DMS153 treated with DMSO at 0.1 percent for 48 hours (cell line): Measurements from ENCODE around the gene SORT1.
"Not testable (repeated sequence)": the region's sequence is repeated elsewhere in the genome, so short reads cannot be mapped to it uniquely, and the experiment has no call there.

ENCODE experiments used
- DNase-seq: peaks from one replicate; lab custom pipeline; 2025; ENCODE audit not compliant: unreplicated experiment; lab: John Stamatoyannopoulos, UW

SORT1 gene

GRCh38 chr1:109397581-109398342 lies at the start of gene SORT1:
SORT1 (minus strand) TSS chr1:109397918; CDS start chr1:109397892, 26 bp downstream.
- DNase-seq, result peak; percentile 90

- DNase-seq, result not testable (repeated sequence)
Observed at GRCh38 chr1:109445949-109446695, 48.4 kb upstream of the SORT1 start.

- no peak for DNase-seq
Observed at GRCh38 chr1:109444346-109444745, 46.6 kb upstream of the SORT1 start.

- DNase-seq, result no peak
Observed at GRCh38 chr1:109443476-109443875, 45.8 kb upstream of the SORT1 start.

- DNase-seq, result no peak
Observed at GRCh38 chr1:109441069-109441468, 43.4 kb upstream of the SORT1 start.

- no peak for DNase-seq
Observed at GRCh38 chr1:109438798-109439297, 41.1 kb upstream of the SORT1 start.

GRCh38 chr1:109434484-109434883 lies 36.8 kb upstream of the SORT1 start:
- DNase-seq, result no peak

GRCh38 chr1:109433322-109433721 lies 35.6 kb upstream of the SORT1 start:
- DNase-seq, result no peak

GRCh38 chr1:109432336-109432735 lies 34.6 kb upstream of the SORT1 start:
- DNase-seq, result no peak

- no peak for DNase-seq
Observed at GRCh38 chr1:109427171-109427467, 29.4 kb upstream of the SORT1 start.

GRCh38 chr1:109426281-109427170 lies 28.8 kb upstream of the SORT1 start, which contains the start of gene PSMA5:
PSMA5 (minus strand) TSS chr1:109426448; CDS start chr1:109426330, 118 bp downstream.
- peak; percentile 97 for DNase-seq

- DNase-seq, result no peak
Observed at GRCh38 chr1:109425391-109426280, 27.9 kb upstream of the SORT1 start.

- DNase-seq, result no peak
Observed at GRCh38 chr1:109423498-109423897, 25.8 kb upstream of the SORT1 start.

- DNase-seq, result no peak
Observed at GRCh38 chr1:109412551-109412950, 14.8 kb upstream of the SORT1 start.

- DNase-seq, result no peak
Observed at GRCh38 chr1:109404838-109405237, 7.1 kb upstream of the SORT1 start.

- DNase-seq, result no peak
Observed at GRCh38 chr1:109402025-109402424, 4.3 kb upstream of the SORT1 start.

GRCh38 chr1:109400035-109400655 lies 2.4 kb upstream of the SORT1 start:
- DNase-seq, result no peak

- DNase-seq, result peak; percentile 69
Observed at GRCh38 chr1:109399326-109399957, 1.7 kb upstream of the SORT1 start.
